K562 (cell line): Measurements from ENCODE around the gene ANKRD61. TPM values are rescaled to one million over a fixed set of nuclear protein-coding genes. Genes with fewer than 3 reads are reported as not detected.
A peak's percentile ranks its signal among the peaks of the same experiment; 100 is the strongest.

Experiments
- CHD2 ChIP-seq: IDR thresholded peaks from 2 replicates; pipeline ENCODE4 v1.6.1; 2011; ENCODE audit warnings: low read depth, low read length
- DEAF1 ChIP-seq: fragments of 450-650 bp; formaldehyde crosslinking; IDR thresholded peaks from 2 replicates; pipeline ENCODE4 v1.4.0; 2020; ENCODE audit warnings: mild to moderate bottlenecking, moderate library complexity
- ESRRB ChIP-seq: fragments of 250-450 bp; sonication (Bioruptor Pico); IDR thresholded peaks from 2 replicates; pipeline ENCODE4 v1.5.0; 2020; ENCODE audit warnings: mild to moderate bottlenecking, moderate library complexity, borderline replicate concordance
- FOXA3 ChIP-seq, 2 experiments: fragments of 450-650 bp in 1 of 2; sonication (generic) in 1 of 2; formaldehyde crosslinking; IDR thresholded peaks in 1 of 2; conservative IDR thresholded peaks in 1 of 2; 2 replicates each; pipeline versions ENCODE4 v1.4.0 to v1.8.0; 2020 to 2022; ENCODE audit warnings: mild to moderate bottlenecking in 2 of 2, missing genetic modification reagents in 1 of 2
- GABPB1 ChIP-seq: sonication (generic); formaldehyde crosslinking; IDR thresholded peaks from 2 replicates; pipeline ENCODE4 v1.8.0; 2022; ENCODE audit warnings: mild to moderate bottlenecking, missing genetic modification reagents
- NCOA2 ChIP-seq, 2 experiments: fragments of 450-650 bp; IDR thresholded peaks; 2 replicates each; pipeline ENCODE4 v1.6.1; 2018; ENCODE audit warnings: mild to moderate bottlenecking in 2 of 2, moderate library complexity in 1 of 2; ENCODE audit not compliant: partially characterized antibody in 2 of 2
- NFATC3 ChIP-seq: fragments of 450-650 bp; IDR thresholded peaks from 2 replicates; pipeline ENCODE4 v1.6.1; 2017; ENCODE audit warnings: mild to moderate bottlenecking
- NFE2L1 ChIP-seq: fragments of 450-650 bp; IDR thresholded peaks from 2 replicates; pipeline ENCODE4 v1.6.1; 2016; ENCODE audit warnings: missing genetic modification characterization, low read depth, mild to moderate bottlenecking, missing compliant biosample characterization, moderate library complexity, borderline replicate concordance
- NR4A1 ChIP-seq, 2 experiments: fragments of 250-450 bp in 1 of 2; fragments of 450-650 bp in 1 of 2; sonication (Bioruptor Pico) in 1 of 2; IDR thresholded peaks; 2 replicates each; pipeline versions ENCODE4 v1.4.0 to v1.6.1; 2016 to 2020; ENCODE audit warnings: mild to moderate bottlenecking in 2 of 2, missing compliant biosample characterization in 1 of 2, missing genetic modification characterization in 1 of 2, moderate library complexity in 1 of 2
- PBX2 ChIP-seq, 2 experiments: IDR thresholded peaks in 1 of 2; conservative IDR thresholded peaks in 1 of 2; 2 replicates each; pipeline ENCODE4 v1.6.1; 2016; ENCODE audit warnings: low read depth in 2 of 2, mild to moderate bottlenecking in 1 of 2, missing compliant biosample characterization in 1 of 2, missing genetic modification characterization in 1 of 2, moderate library complexity in 1 of 2
- POU5F1 ChIP-seq: fragments of 150-350 bp; IDR thresholded peaks from 2 replicates; pipeline ENCODE4 v1.6.1; 2014; ENCODE audit warnings: borderline replicate concordance, low read length, low read depth, mild to moderate bottlenecking; ENCODE audit not compliant: partially characterized antibody
- PTTG1 ChIP-seq: fragments of 450-650 bp; IDR thresholded peaks from 2 replicates; pipeline ENCODE4 v1.6.1; 2016; ENCODE audit warnings: low read depth, mild to moderate bottlenecking, missing genetic modification characterization, missing compliant biosample characterization
- RHOXF2B ChIP-seq: fragments of 250-450 bp; sonication (Bioruptor Pico); conservative IDR thresholded peaks from 2 replicates; pipeline ENCODE4 v1.5.1; 2021
- SMAD2 ChIP-seq: fragments of 150-350 bp; IDR thresholded peaks from 2 replicates; pipeline ENCODE4 v1.6.1; 2014; ENCODE audit warnings: low read depth, mild to moderate bottlenecking, low read length
- SMAD4 ChIP-seq: fragments of 250-450 bp; sonication (Bioruptor Pico); conservative IDR thresholded peaks from 2 replicates; pipeline ENCODE4 v1.8.0; 2021; ENCODE audit warnings: inconsistent platforms, mild to moderate bottlenecking, moderate library complexity
- TCF7L2 ChIP-seq: fragments of 150-350 bp; IDR thresholded peaks from 2 replicates; pipeline ENCODE4 v1.6.1; 2016; ENCODE audit warnings: low read depth, mild to moderate bottlenecking, low read length, moderate library complexity
- XRCC4 ChIP-seq: IDR thresholded peaks from one replicate; pipeline ENCODE4 v1.6.1; 2011; ENCODE audit not compliant: insufficient read depth, insufficient read length; ENCODE audit errors: extremely low read depth
- ZBED1 ChIP-seq: IDR thresholded peaks from 2 replicates; pipeline ENCODE4 v1.6.1; 2014
- ZNF124 ChIP-seq: sonication (generic); formaldehyde crosslinking; IDR thresholded peaks from 2 replicates; pipeline ENCODE4 v1.8.1; 2022; ENCODE audit warnings: missing genetic modification reagents
- ZNF311 ChIP-seq: fragments of 250-450 bp; sonication (Bioruptor Pico); IDR thresholded peaks from 2 replicates; pipeline ENCODE4 v1.4.0; 2020; ENCODE audit warnings: mild to moderate bottlenecking, moderate library complexity
- ZNF398 ChIP-seq: fragments of 250-450 bp; sonication (Bioruptor Pico); IDR thresholded peaks from 2 replicates; pipeline ENCODE4 v1.8.0; 2021; ENCODE audit warnings: moderate library complexity, mild to moderate bottlenecking, inconsistent platforms
- ZNF584 ChIP-seq: fragments of 200-800 bp; sonication (Bioruptor generic); IDR thresholded peaks from 2 replicates; pipeline ENCODE4 v1.6.1; 2016; ENCODE audit warnings: low read depth, mild to moderate bottlenecking, missing genetic modification characterization, missing compliant biosample characterization
- ZNF668 ChIP-seq: fragments of 250-450 bp; sonication (Bioruptor Pico); IDR thresholded peaks from 2 replicates; pipeline ENCODE4 v1.8.0; 2022; ENCODE audit warnings: mild to moderate bottlenecking, inconsistent platforms
- ZNF778 ChIP-seq: fragments of 450-650 bp; formaldehyde crosslinking; IDR thresholded peaks from 2 replicates; pipeline ENCODE4 v1.4.0; 2020; ENCODE audit warnings: mild to moderate bottlenecking, moderate library complexity
- polyA plus RNA-seq, 8 experiments: library from polyadenylated mRNA; depleted of rRNA in 4 of 8; stranded (reverse) in 5 of 8; unstranded in 3 of 8; fragments of >200 nt; fragmentation: Nextera tagmentation in 2 of 8; fragmentation: Illumina TruSeq in 1 of 8; extraction: Ambion mirVana in 2 of 8; extraction: Trizol in 1 of 8; gene quantifications; 2 replicates each; pipeline versions ENCODE4 v1.2.1 to v1.2.3, GENCODE V29; 2011 to 2014; ENCODE audit warnings: inconsistent platforms in 1 of 8, missing spikeins in 1 of 8
- total RNA-seq, 7 experiments: library from RNA; depleted of rRNA in 6 of 7; stranded (reverse); fragments of >200 nt in 6 of 7; fragmentation: Illumina TruSeq in 2 of 7; extraction: Trizol in 2 of 7; gene quantifications; 2 replicates each; pipeline versions ENCODE4 v1.2.1 to v1.2.3, GENCODE V29; 2011 to 2021; ENCODE audit warnings: low replicate concordance in 1 of 7

Gene ANKRD61
- total and polyA plus RNA-seq, 9 of the 15 experiments (the other 6 are each of a cell fraction or from before 2014, with no cell fraction given) = 0.08 to 0.11 (median 0.09) TPM; not detected in 5

- TF ChIP-seq TCF7L2 (no peak), SMAD4 (CRISPR knock-in tag) (no peak), GABPB1 (CRISPR knock-in tag) (no peak), NCOA2 (IDR thresholded peaks at IDR 0.05; ENCODE audit: partially characterized antibody in 2 of 2) (no peak), ZNF778 (CRISPR knock-in tag) (no peak), PTTG1 (tag) (peak; percentile 37), NFATC3 (no peak), ZNF398 (CRISPR knock-in tag) (peak; percentile 54; the same call in 1 of the 2 replicates), NFE2L1 (no peak), PBX2 (CRISPR knock-in tag; IDR thresholded peaks at IDR 0.05; ENCODE audit: low read depth) (no peak), PBX2 (tag; conservative IDR thresholded peaks at IDR 0.05; ENCODE audit: low read depth) (no peak), XRCC4 (no peak), ESRRB (CRISPR knock-in tag) (no peak), ZBED1 (no peak), ZNF311 (CRISPR knock-in tag) (0 out of 2 replicates have a peak, but pooled peaks have one; percentile 10), RHOXF2B (CRISPR knock-in tag) (no peak), DEAF1 (CRISPR knock-in tag) (no peak), ZNF668 (CRISPR knock-in tag) (no peak), SMAD2 (no peak), FOXA3 (CRISPR knock-in tag; conservative IDR thresholded peaks at IDR 0.05 in 1 of 2, IDR thresholded peaks at IDR 0.05 in 1 of 2) (no peak), NR4A1 (CRISPR knock-in tag; IDR thresholded peaks at IDR 0.05) (no peak), NR4A1 (tag; IDR thresholded peaks at IDR 0.05) (0 out of 2 replicates have a peak, but pooled peaks have one; percentile 15), ZNF124 (CRISPR knock-in tag) (no peak), CHD2 (no peak), ZNF584 (0 out of 2 replicates have a peak, but pooled peaks have one; percentile 20), POU5F1 (no peak)
Measured at GRCh38 chr7:6016653-6016966, 14.6 kb upstream of the ANKRD61 start (continued).
